Neural progenitor cell (in vitro differentiated cells): ENCODE data around the gene ZNF225.
"Not testable (repeated sequence)": the region's sequence is repeated elsewhere in the genome, so short reads cannot be mapped to it uniquely, and the experiment has no call there.

Source experiments
- EZH2 ChIP-seq: fragments of 200-600 bp; sonication (generic); IDR thresholded peaks from 2 replicates; pipeline ENCODE4 v1.6.1; 2017; ENCODE audit warnings: antibody characterized with exemption, mild to moderate bottlenecking, moderate library complexity
- EZH2phosphoT487 ChIP-seq: fragments of 200-600 bp; sonication (generic); IDR thresholded peaks from 2 replicates; pipeline ENCODE4 v1.6.1; 2017; ENCODE audit warnings: antibody characterized with exemption
- TF ChIP-seq, protein P1 (sequence below): fragments of 200-600 bp; sonication (generic); IDR thresholded peaks from 2 replicates; pipeline ENCODE4 v1.5.1; 2017; ENCODE audit warnings: antibody characterized with exemption, mild to moderate bottlenecking

DNA sequence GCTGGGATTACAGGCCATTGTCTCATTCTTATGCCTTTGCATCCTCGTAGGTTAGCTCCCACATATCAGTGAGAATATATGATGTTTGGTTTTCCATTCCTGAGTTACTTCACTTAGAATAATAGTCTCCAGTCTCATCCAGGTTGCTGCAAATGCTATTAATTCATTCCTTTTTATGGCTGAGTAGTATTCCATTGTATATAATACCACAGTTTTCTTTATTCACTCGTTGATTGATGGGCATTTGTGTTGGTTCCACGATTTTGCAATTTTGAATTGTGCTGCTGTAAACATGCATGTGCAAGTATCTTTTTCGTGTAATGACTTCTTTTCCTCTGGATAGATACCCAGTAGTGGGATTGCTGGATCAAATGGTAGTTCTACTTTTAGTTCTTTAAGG lies 8.0 kb downstream of the ZNF225 start:
- TF ChIP-seq, protein P1, sequence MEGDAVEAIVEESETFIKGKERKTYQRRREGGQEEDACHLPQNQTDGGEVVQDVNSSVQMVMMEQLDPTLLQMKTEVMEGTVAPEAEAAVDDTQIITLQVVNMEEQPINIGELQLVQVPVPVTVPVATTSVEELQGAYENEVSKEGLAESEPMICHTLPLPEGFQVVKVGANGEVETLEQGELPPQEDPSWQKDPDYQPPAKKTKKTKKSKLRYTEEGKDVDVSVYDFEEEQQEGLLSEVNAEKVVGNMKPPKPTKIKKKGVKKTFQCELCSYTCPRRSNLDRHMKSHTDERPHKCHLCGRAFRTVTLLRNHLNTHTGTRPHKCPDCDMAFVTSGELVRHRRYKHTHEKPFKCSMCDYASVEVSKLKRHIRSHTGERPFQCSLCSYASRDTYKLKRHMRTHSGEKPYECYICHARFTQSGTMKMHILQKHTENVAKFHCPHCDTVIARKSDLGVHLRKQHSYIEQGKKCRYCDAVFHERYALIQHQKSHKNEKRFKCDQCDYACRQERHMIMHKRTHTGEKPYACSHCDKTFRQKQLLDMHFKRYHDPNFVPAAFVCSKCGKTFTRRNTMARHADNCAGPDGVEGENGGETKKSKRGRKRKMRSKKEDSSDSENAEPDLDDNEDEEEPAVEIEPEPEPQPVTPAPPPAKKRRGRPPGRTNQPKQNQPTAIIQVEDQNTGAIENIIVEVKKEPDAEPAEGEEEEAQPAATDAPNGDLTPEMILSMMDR = not testable (repeated sequence)
- TF ChIP-seq EZH2phosphoT487, EZH2: not testable (repeated sequence)
